ENCODE data around the gene CTDSP2.

GRCh38 chr12:57835366-57836288, 10.9 kb downstream of the CTDSP2 start:
- TF ChIP-seq, protein P1, sequence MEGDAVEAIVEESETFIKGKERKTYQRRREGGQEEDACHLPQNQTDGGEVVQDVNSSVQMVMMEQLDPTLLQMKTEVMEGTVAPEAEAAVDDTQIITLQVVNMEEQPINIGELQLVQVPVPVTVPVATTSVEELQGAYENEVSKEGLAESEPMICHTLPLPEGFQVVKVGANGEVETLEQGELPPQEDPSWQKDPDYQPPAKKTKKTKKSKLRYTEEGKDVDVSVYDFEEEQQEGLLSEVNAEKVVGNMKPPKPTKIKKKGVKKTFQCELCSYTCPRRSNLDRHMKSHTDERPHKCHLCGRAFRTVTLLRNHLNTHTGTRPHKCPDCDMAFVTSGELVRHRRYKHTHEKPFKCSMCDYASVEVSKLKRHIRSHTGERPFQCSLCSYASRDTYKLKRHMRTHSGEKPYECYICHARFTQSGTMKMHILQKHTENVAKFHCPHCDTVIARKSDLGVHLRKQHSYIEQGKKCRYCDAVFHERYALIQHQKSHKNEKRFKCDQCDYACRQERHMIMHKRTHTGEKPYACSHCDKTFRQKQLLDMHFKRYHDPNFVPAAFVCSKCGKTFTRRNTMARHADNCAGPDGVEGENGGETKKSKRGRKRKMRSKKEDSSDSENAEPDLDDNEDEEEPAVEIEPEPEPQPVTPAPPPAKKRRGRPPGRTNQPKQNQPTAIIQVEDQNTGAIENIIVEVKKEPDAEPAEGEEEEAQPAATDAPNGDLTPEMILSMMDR (IDR thresholded peaks at IDR 0.05), result no peak
- no peak for TF ChIP-seq POLR2A (IDR thresholded peaks at IDR 0.05)
